GM21723 (cell line): Measurements from ENCODE around the gene ARHGAP44.
"Not testable (repeated sequence)": the region's sequence is repeated elsewhere in the genome, so short reads cannot be mapped to it uniquely, and the experiment has no call there.

Source experiments
- ATAC-seq: cut with Tn5 transposase; IDR thresholded peaks from one replicate; pipeline ENCODE4 v1.9.1; 2021; ENCODE audit warnings: mild to moderate bottlenecking, moderate library complexity; ENCODE audit not compliant: unreplicated experiment

Gene ARHGAP44

DNA sequence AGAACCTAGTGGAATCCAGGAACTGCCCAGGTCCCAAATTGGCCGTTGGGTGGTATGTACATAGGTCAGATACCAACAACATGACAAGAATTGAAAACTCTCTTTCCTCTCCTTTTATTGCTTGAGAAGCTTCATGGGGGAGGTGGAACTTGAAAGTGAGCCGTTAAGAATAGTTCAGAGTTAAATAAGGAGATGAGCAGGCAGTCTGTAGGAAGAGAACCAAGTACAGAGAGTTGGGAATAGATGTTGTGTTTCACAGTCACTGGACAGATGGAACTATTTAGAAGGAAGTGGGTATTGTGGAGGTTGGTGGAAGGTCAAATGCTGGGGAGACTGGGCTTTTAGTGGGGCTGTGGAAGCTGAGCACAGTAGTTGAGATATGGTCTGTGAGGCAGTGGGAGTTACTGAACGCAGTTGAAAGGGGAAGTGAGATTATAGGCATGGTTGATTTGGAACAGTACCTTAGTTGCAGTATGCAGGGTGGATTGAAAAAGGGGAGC, 26.4 kb downstream of the ARHGAP44 start:
- ATAC-seq = peak; percentile 100

- ATAC-seq = no peak
These were observed 32.2 kb downstream of the ARHGAP44 start for GRCh38 chr17:12821376-12821940.

DNA sequence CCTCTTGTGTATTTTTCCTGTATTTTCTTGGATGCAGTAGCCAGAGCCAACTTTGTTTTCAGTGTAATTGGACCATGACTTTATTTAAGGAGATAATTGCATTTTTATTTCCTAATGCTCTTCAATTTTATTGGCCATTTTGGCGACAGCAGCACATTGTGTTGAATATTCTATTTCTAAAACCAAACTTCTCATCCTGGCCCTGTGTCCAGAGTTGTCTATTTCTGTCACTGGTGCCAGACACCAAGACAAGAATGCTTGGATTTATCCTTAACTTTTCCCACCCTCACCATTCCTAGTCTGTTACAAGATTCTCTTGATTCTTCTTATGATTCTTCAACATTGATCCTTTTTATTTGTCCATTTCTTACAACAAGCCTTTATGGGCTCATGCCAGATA, 37.1 kb downstream of the ARHGAP44 start:
- ATAC-seq = no peak

- no peak for ATAC-seq
These were observed 41.5 kb downstream of the ARHGAP44 start for GRCh38 chr17:12830777-12831247.

- ATAC-seq = no peak
These were observed 42.5 kb downstream of the ARHGAP44 start for GRCh38 chr17:12831839-12832238.

- no peak for ATAC-seq
These were observed 49.7 kb downstream of the ARHGAP44 start for GRCh38 chr17:12839042-12839441.

GRCh38 chr17:12842936-12843335, 53.6 kb downstream of the ARHGAP44 start:
- ATAC-seq = no peak

DNA sequence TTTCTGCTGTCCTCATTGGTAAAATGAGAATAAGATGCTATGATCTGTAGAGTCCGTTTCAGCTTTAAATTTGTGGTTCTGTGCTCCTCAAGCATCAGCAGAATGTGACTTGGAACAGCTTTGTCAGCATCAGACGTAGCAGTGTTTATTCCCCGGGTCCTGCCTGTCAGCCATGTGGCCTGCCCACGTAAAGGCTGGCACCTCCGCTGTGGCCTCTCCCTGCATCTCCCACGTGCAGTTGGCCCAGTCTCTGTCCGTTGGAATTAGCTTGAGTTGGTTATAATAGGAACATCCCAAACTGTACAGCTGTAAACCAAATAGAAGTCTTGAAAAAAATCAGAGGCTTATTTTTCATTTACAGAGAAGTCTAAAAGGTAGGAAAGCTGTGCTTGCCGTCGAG, 61.7 kb downstream of the ARHGAP44 start:
- ATAC-seq = no peak

GRCh38 chr17:12851901-12852435, 62.7 kb downstream of the ARHGAP44 start:
- no peak for ATAC-seq

- no peak for ATAC-seq
These were observed 64.6 kb downstream of the ARHGAP44 start for GRCh38 chr17:12853921-12854320.

- ATAC-seq = no peak
These were observed 67.1 kb downstream of the ARHGAP44 start for GRCh38 chr17:12856416-12856815.

DNA sequence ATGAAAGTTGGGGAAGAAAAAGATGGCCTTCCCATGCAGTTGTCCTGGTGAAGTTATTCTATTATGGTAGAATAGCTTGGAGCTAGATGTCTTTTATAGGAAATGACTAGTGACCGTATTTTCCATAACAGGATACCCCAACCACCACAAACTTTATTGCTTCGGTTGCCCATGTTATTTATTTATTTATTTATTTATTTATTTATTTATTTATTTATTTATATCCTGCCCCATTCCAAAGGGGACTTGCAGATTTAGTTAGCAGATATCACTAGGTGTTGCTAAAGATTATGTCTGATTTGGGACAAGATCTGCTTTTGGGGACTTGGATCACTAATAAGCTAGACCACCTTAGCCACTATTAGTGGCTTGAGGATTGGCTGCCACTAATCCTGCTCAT, 68.3 kb downstream of the ARHGAP44 start:
- no peak for ATAC-seq

DNA sequence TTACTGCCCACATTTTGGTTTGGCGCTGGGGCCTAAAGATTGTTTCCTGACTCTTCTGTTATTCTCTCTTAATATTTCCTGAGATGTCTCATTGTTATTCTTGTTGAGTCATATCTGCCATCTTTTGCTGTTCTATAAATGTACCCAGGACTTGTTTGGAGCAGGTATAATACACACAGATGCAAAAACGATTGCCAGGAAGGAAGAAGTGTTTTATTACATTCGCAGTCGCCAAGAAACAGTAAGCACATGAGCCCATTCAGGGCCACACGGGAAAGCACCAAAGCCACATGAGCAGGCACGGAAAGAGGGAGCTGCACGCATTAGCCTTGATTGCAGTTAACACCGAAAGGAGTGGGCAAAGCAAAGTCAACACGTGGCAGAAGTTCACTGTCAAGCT, 70.2 kb downstream of the ARHGAP44 start:
- ATAC-seq = no peak

DNA sequence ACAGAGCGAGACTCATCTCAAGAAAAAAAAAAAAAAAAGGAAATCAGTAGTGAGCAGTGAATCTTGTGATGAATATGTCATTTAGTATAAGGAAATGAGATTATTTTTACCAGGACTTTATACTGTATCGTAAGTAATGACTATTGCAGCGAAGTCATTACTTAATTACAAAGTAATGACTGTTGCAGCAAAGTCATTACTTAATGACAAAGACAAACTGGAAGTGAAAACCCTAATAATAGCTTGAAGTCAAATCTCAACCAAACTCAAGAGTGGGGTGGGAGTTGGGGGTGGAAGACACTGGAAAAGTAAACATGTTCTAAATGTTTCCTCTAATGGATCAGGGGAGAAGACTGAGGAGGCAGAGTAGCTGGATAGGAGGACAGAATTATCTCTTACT, 76.5 kb downstream of the ARHGAP44 start:
- ATAC-seq = no peak

DNA sequence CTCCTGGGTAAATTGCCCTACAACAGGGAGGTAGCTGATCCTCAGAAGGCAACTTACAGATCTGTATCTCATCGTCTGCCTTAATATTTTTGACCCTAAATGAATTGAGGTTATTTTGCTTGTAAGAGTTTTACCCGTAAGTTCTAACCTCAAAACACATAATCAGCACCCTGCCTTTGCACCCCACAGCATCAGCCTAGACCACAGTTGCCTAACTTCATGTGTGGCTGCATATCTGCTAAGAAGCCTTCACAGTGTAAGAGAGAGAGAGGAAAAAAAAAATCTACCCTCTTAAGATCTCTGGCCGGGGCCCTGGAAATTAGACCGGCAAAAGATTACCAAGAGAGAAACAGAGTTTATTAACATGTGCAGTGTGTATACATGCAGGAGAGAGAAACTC, 76.9 kb downstream of the ARHGAP44 start:
- no peak for ATAC-seq

DNA sequence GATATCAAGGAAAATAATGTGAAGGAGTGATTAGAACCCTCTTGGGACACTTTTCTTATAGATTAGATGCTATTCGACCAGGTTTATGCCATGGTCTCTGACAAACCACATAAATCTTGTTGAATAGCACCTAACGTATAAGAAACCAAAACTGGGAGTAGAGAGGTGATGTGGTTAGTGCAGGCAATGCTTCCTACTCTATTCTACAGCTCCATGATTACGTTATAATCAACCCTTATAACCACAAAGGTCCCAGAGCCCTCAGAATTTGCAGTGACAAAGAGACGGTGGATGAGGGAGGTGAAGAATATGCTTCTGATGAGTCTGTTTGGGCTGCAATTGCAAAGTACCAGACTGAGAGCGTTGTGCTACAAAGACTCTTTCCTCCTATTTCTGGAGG, 78.4 kb downstream of the ARHGAP44 start:
- no peak for ATAC-seq

DNA sequence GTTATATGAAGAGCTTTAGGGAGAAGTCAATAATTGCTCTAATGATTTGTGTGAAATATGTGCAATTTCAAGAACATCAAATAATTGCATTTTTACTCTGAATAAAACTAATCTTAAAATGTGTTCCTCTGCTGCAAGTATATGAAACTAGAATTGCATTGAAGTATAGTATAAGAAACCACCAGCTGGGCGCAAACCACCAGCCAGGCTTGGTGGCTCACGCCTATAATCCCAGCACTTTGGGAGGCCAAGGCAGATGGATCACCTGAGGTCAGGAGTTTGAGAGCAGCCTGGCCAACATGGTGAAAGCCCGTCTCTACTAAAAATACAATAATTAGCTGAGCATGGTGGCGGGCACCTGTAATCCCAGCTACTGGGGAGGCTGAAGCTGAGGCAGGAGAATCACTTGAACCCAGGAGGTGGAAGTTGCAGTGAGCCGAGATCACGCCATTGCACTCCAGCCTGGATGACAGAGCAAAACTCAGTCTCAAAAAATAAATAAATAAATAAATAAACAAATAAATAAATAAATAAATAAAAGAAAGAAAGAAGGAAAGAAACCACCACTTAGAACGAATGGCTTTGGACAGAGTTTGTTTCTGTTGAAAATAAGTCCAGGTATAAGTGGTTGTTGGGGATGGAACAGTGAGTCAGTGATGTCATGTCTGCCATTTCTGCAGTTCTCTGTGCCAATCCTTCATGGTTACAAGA, 84.3 kb downstream of the ARHGAP44 start:
- not testable (repeated sequence) for ATAC-seq

DNA sequence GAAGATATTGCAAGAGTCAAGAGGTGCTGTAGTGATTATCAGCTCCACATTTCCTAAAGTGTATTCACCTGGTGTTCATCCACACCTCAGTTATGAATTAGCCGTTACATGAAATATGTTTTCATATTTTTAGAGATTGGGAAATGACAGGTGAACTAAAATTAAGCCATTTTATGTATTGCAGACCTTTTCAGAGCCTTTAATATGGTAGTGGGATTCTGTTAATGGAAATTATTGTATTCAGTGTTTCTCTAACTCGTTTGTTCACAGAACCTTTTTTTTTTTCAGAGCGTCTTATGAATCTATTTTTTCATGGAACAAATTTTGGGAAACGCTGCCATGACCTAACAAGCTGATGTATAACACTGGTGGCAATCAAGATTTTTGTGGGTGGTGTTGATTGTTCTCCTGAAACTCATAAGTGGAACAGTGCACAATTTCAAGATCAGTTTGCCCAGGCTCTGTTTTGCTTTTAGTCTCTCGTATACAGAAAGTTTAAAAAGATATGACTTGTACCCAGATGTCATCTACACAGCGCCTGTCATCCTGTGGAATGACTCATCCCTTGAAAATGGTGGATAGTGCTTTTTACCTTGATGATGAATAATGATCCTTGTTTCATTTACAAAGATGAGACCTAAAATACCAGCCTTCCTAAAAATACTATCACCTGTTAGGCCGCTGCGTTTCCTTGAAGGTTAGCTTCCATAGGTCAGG, 88.8 kb downstream of the ARHGAP44 start:
- no peak for ATAC-seq

GRCh38 chr17:12879096-12879495, 89.8 kb downstream of the ARHGAP44 start:
- not testable (repeated sequence) for ATAC-seq

GRCh38 chr17:12883472-12883871, 94.2 kb downstream of the ARHGAP44 start:
- ATAC-seq = no peak

- ATAC-seq = no peak
These were observed 97.8 kb downstream of the ARHGAP44 start for GRCh38 chr17:12887088-12887487.
